Duodenal mucosa (tissue), 2 donors: ENCODE measurements around the gene CDPF1.

Source experiments
- H3K27ac ChIP-seq: one replicate; pipeline ENCODE4 v1.7.0; 2013; ENCODE audit warnings: low read depth, low read length
- H3K27me3 ChIP-seq, 2 donors: one replicate each; pipeline ENCODE4 v1.7.0; 2013; ENCODE audit warnings: low read length in 2 of 2, control low read depth in 1 of 2; ENCODE audit not compliant: insufficient read depth in 2 of 2, control insufficient read depth in 1 of 2
- H3K36me3 ChIP-seq, 2 donors: one replicate each; pipeline ENCODE4 v1.7.0; 2013; ENCODE audit warnings: low read length in 2 of 2, control low read depth in 1 of 2; ENCODE audit not compliant: insufficient read depth in 2 of 2, control insufficient read depth in 1 of 2
- H3K4me1 ChIP-seq, 2 donors: one replicate each; pipeline ENCODE4 v1.7.0; 2013; ENCODE audit warnings: low read length in 2 of 2, control low read depth in 1 of 2; ENCODE audit not compliant: insufficient read depth in 2 of 2, control insufficient read depth in 1 of 2
- H3K4me3 ChIP-seq, 2 donors: one replicate each; pipeline ENCODE4 v1.7.0; 2013; ENCODE audit warnings: low read length in 2 of 2, low read depth in 1 of 2
- H3K9ac ChIP-seq, 2 donors: one replicate each; pipeline ENCODE4 v1.7.0; 2013; ENCODE audit warnings: low read length in 2 of 2, low read depth in 1 of 2
- H3K9me3 ChIP-seq, 2 donors: one replicate each; pipeline ENCODE4 v1.7.0; 2013; ENCODE audit warnings: low read length in 2 of 2, control low read depth in 1 of 2; ENCODE audit not compliant: control insufficient read depth in 1 of 2

Gene CDPF1

GRCh38 chr22:46241396-46242007 is 8.6 kb downstream of the CDPF1 start:
- Histone ChIP-seq H3K36me3 (peaks cover 12 to 45% of the 10 kb centered on the region in 2 donors), H3K27ac (no peak overlapping the region), H3K9me3 (no peaks in the 10 kb centered on the region), H3K4me3 (no peak overlapping the region), H3K4me1 (peaks cover 12 to 19% of the 10 kb centered on the region in 2 donors), H3K9ac (no peak overlapping the region), H3K27me3 (no peaks in the 10 kb centered on the region)

- Histone ChIP-seq H3K4me3 (no peak overlapping the region), H3K27ac (no peak overlapping the region), H3K9me3 (no peaks in the 10 kb centered on the region), H3K27me3 (no peaks in the 10 kb centered on the region), H3K9ac (no peak overlapping the region), H3K4me1 (peaks cover 12 to 19% of the 10 kb centered on the region in 2 donors), H3K36me3 (peaks cover 16 to 49% of the 10 kb centered on the region in 2 donors)
Measured at GRCh38 chr22:46240907-46241306, 9.2 kb downstream of the CDPF1 start.

GRCh38 chr22:46240506-46240905 is 9.6 kb downstream of the CDPF1 start:
- Histone ChIP-seq H3K4me1 (peaks cover 12 to 19% of the 10 kb centered on the region in 2 donors), H3K36me3 (peaks cover 16 to 51% of the 10 kb centered on the region in 2 donors), H3K4me3 (no peak overlapping the region), H3K27me3 (no peaks in the 10 kb centered on the region), H3K9ac (no peak overlapping the region), H3K9me3 (no peaks in the 10 kb centered on the region), H3K27ac (no peak overlapping the region)

GRCh38 chr22:46240073-46240472 is 10.0 kb downstream of the CDPF1 start:
- peaks cover 12 to 19% of the 10 kb centered on the region in 2 donors for H3K4me1 ChIP-seq
- no peak overlapping the region for H3K9ac ChIP-seq
- no peak overlapping the region for H3K27ac ChIP-seq
- peaks cover 20 to 56% of the 10 kb centered on the region in 2 donors for H3K36me3 ChIP-seq
- H3K9me3 ChIP-seq, result no peaks in the 10 kb centered on the region
- H3K4me3 ChIP-seq, result no peak overlapping the region
- no peaks in the 10 kb centered on the region for H3K27me3 ChIP-seq

GRCh38 chr22:46239261-46240048 is 10.6 kb downstream of the CDPF1 start:
- Histone ChIP-seq H3K36me3 (peaks cover 26 to 58% of the 10 kb centered on the region in 2 donors), H3K4me1 (peaks cover 12 to 19% of the 10 kb centered on the region in 2 donors), H3K27ac (no peak overlapping the region)

DNA sequence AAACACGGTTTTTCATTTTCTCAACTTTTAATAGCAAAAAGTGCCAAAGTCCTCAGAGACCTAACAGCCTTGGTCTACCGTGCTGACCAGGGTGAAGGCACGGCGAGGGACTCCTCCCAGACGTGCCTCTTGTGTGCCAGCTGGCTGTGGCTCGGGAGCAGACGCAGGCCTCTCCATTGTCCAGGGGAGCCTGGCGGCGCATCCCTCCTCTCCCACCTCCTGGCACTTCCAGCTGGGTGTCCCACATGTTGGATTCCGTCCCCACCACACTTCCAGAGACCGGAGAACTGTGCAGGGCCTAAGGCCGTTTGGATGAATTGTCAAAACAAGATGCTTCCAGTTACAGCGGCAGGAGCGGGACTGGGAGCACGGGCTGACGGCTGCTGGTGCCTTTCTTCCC is 11.6 kb downstream of the CDPF1 start:
- H3K9ac ChIP-seq, result no peak overlapping the region
- H3K27ac ChIP-seq, result no peak overlapping the region
- no peaks in the 10 kb centered on the region for H3K9me3 ChIP-seq
- peaks cover 26 to 54% of the 10 kb centered on the region in 2 donors for H3K36me3 ChIP-seq
- no peaks in the 10 kb centered on the region for H3K27me3 ChIP-seq
- no peak overlapping the region for H3K4me3 ChIP-seq
- peaks cover 12 to 19% of the 10 kb centered on the region in 2 donors for H3K4me1 ChIP-seq

More at GRCh38 chr22:46239261-46240048, 10.6 kb downstream of the CDPF1 start:
- no peak overlapping the region for H3K9ac ChIP-seq
- no peaks in the 10 kb centered on the region for H3K9me3 ChIP-seq
- H3K4me3 ChIP-seq, result no peak overlapping the region
- no peaks in the 10 kb centered on the region for H3K27me3 ChIP-seq

DNA sequence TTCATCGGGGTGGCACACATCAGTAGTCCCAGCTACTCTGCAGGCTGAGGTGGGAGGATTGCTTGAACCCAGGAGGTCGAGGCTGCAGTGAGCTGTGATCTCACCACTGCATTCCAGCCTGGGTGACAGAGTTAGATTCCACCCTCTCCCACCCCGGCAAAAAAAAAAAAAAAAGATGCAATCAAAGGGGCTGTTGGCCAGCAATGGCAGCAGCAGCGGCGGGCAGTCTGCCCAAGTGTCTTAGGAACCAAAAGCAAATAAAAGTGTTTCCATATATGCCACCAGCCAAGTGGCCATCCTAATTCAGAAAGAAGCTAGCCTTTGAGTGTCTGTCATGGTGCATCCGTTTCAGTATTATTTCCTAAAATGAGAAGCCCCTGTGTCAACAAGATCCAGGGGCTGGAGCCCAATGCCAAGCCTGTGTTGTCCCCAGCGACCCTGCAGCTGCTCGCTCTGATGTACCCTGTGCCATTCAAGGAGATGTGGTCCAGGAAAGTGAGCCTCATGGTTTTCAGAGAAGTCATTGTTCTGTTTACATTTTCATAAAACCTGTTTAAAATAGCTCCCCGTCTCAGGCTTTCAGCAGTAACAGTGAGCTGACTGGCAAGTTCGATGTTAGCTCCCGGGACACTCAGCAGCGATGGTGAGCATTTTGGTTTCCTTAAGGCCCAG is 12.5 kb downstream of the CDPF1 start:
- no peak overlapping the region for H3K4me3 ChIP-seq
- no peaks in the 10 kb centered on the region for H3K27me3 ChIP-seq
- H3K9ac ChIP-seq, result no peak overlapping the region
- peaks cover 12 to 19% of the 10 kb centered on the region in 2 donors for H3K4me1 ChIP-seq
- H3K36me3 ChIP-seq, result peaks cover 21 to 58% of the 10 kb centered on the region in 2 donors
- H3K9me3 ChIP-seq, result no peaks in the 10 kb centered on the region
- no peak overlapping the region for H3K27ac ChIP-seq

GRCh38 chr22:46234969-46235368 is 15.1 kb downstream of the CDPF1 start:
- Histone ChIP-seq H3K36me3 (peaks cover 25 to 63% of the 10 kb centered on the region in 2 donors), H3K27ac (no peak overlapping the region)

GRCh38 chr22:46233231-46233630 is 16.9 kb downstream of the CDPF1 start:
- H3K9me3 ChIP-seq, result no peaks in the 10 kb centered on the region
- H3K27ac ChIP-seq, result no peak overlapping the region
- no peaks in the 10 kb centered on the region for H3K27me3 ChIP-seq
- no peak overlapping the region for H3K4me3 ChIP-seq
- peaks cover 30 to 51% of the 10 kb centered on the region in 2 donors for H3K36me3 ChIP-seq
- no peak overlapping the region for H3K9ac ChIP-seq
- no peaks in the 10 kb centered on the region for H3K4me1 ChIP-seq

More at GRCh38 chr22:46234969-46235368, 15.1 kb downstream of the CDPF1 start:
- H3K4me3 ChIP-seq, result no peak overlapping the region
- H3K9me3 ChIP-seq, result no peaks in the 10 kb centered on the region
- H3K4me1 ChIP-seq, result peaks cover 2% of the 10 kb centered on the region in 2 donors
- no peaks in the 10 kb centered on the region for H3K27me3 ChIP-seq
- no peak overlapping the region for H3K9ac ChIP-seq
